Muscle layer of duodenum (tissue), 2 donors: ENCODE results near the gene C20orf173.

Source experiments
- H3K27ac ChIP-seq: one replicate; pipeline ENCODE4 v1.7.0; 2013; ENCODE audit warnings: mild to moderate bottlenecking, low read length
- H3K27me3 ChIP-seq: one replicate; pipeline ENCODE4 v1.7.0; 2013; ENCODE audit warnings: low read depth, mild to moderate bottlenecking, control low read depth, low read length
- H3K36me3 ChIP-seq, 2 donors: one replicate each; pipeline ENCODE4 v1.7.0; 2013; ENCODE audit warnings: low read length in 2 of 2, control low read depth in 1 of 2, mild to moderate bottlenecking in 1 of 2; ENCODE audit not compliant: insufficient read depth in 2 of 2, control insufficient read depth in 1 of 2
- H3K4me1 ChIP-seq, 2 donors: one replicate each; pipeline ENCODE4 v1.7.0; 2013; ENCODE audit warnings: low read length in 2 of 2, mild to moderate bottlenecking in 2 of 2, control low read depth in 1 of 2, moderate library complexity in 1 of 2; ENCODE audit not compliant: insufficient read depth in 2 of 2, control insufficient read depth in 1 of 2
- H3K4me3 ChIP-seq, 2 donors: one replicate each; pipeline ENCODE4 v1.7.0; 2013; ENCODE audit warnings: low read length in 2 of 2, low read depth in 1 of 2, mild to moderate bottlenecking in 1 of 2
- H3K9me3 ChIP-seq, 2 donors: one replicate each; pipeline ENCODE4 v1.7.0; 2013; ENCODE audit warnings: low read length in 2 of 2, control low read depth in 1 of 2, mild to moderate bottlenecking in 1 of 2; ENCODE audit not compliant: control insufficient read depth in 1 of 2
- donor health status: healthy.

C20orf173 gene

DNA sequence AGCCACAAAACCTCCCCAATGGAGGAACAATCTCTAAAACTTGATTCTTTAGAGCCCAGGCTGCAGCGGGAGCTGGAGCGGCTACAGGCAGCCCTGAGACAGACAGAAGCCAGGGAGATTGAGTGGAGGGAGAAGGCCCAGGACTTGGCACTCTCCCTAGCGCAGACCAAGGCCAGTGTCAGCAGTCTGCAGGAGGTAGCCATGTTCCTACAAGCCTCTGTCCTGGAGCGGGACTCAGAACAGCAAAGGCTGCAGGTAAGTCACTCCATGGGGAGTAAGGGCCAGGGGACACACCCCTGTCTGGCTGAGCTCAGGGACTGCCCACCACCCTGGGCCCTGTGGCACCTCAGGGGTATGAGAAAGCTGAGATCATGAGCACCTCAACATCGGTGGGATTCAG lies 24.7 kb downstream of the C20orf173 start:
- peaks cover 0 to 19% of the 10 kb centered on the region in 2 donors for H3K4me1 ChIP-seq
- H3K9me3 ChIP-seq = no peaks in the 10 kb centered on the region
- peaks cover 48 to 68% of the 10 kb centered on the region in 2 donors for H3K36me3 ChIP-seq
- H3K4me3 ChIP-seq = no peak overlapping the region
- no peak overlapping the region for H3K27ac ChIP-seq
- no peaks in the 10 kb centered on the region for H3K27me3 ChIP-seq

DNA sequence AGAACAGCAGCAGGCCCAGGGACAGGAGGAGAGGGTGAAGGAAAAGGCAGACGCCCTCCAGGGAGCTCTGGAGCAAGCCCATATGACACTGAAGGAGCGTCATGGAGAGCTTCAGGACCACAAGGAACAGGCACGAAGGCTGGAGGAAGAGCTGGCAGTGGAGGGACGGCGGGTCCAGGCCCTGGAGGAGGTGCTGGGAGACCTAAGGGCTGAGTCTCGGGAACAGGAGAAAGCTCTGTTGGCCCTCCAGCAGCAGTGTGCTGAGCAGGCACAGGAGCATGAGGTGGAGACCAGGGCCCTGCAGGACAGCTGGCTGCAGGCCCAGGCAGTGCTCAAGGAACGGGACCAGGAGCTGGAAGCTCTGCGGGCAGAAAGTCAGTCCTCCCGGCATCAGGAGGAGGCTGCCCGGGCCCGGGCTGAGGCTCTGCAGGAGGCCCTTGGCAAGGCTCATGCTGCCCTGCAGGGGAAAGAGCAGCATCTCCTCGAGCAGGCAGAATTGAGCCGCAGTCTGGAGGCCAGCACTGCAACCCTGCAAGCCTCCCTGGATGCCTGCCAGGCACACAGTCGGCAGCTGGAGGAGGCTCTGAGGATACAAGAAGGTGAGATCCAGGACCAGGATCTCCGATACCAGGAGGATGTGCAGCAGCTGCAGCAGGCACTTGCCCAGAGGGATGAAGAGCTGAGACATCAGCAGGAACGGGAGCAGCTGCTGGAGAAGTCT lies 25.5 kb downstream of the C20orf173 start:
- H3K4me3 ChIP-seq = no peak overlapping the region
- H3K27me3 ChIP-seq = no peaks in the 10 kb centered on the region
- H3K27ac ChIP-seq = no peak overlapping the region
- H3K36me3 ChIP-seq = peaks cover 50 to 67% of the 10 kb centered on the region in 2 donors
- H3K9me3 ChIP-seq = no peaks in the 10 kb centered on the region
- peaks cover 0 to 19% of the 10 kb centered on the region in 2 donors for H3K4me1 ChIP-seq

DNA sequence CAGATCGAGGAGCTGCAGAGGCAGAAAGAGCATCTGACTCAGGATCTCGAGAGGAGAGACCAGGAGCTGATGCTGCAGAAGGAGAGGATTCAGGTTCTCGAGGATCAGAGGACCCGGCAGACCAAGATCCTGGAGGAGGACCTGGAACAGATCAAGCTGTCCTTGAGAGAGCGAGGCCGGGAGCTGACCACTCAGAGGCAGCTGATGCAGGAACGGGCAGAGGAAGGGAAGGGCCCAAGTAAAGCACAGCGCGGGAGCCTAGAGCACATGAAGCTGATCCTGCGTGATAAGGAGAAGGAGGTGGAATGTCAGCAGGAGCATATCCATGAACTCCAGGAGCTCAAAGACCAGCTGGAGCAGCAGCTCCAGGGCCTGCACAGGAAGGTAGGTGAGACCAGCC lies 26.2 kb downstream of the C20orf173 start:
- Histone ChIP-seq H3K36me3 (peaks cover 55 to 65% of the 10 kb centered on the region in 2 donors), H3K27me3 (no peaks in the 10 kb centered on the region), H3K4me3 (no peak overlapping the region), H3K27ac (no peak overlapping the region), H3K9me3 (no peaks in the 10 kb centered on the region), H3K4me1 (peaks cover 0 to 19% of the 10 kb centered on the region in 2 donors)

DNA sequence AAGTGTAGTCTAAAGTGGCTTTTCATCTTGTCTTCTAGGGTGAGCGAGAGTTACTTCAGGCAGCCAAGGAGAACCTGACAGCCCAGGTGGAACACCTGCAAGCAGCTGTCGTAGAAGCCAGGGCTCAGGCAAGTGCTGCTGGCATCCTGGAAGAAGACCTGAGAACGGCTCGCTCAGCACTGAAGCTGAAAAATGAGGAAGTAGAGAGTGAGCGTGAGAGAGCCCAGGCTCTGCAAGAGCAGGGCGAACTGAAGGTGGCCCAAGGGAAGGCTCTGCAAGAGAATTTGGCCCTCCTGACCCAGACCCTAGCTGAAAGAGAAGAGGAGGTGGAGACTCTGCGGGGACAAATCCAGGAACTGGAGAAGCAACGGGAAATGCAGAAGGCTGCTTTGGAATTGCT lies 27.1 kb downstream of the C20orf173 start:
- no peak overlapping the region for H3K4me3 ChIP-seq
- no peak overlapping the region for H3K27ac ChIP-seq
- H3K4me1 ChIP-seq = peaks cover 0 to 20% of the 10 kb centered on the region in 2 donors
- H3K27me3 ChIP-seq = no peaks in the 10 kb centered on the region
- H3K36me3 ChIP-seq = peaks cover 55 to 63% of the 10 kb centered on the region in 2 donors
- H3K9me3 ChIP-seq = no peaks in the 10 kb centered on the region

- Histone ChIP-seq H3K4me1 (peaks cover 0 to 21% of the 10 kb centered on the region in 2 donors), H3K27me3 (no peaks in the 10 kb centered on the region), H3K36me3 (peaks cover 71 to 75% of the 10 kb centered on the region in 2 donors), H3K27ac (no peak overlapping the region), H3K9me3 (no peaks in the 10 kb centered on the region), H3K4me3 (no peak overlapping the region)
Measured at GRCh38 chr20:35499271-35499670, 30.2 kb downstream of the C20orf173 start.

DNA sequence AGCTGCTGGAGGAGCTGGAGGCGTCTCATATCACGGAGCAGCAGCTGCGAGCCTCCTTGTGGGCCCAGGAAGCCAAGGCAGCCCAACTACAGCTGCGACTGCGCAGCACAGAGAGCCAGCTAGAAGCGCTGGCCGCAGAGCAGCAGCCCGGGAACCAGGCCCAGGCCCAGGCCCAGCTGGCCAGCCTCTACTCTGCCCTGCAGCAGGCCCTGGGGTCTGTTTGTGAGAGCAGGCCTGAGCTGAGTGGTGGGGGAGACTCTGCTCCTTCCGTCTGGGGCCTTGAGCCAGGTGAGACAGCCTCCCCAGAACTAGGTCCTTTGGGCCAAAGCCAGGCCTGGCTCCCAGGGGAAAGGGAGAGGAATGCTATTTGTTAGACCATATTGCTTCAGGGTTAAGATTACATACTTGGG lies 31.7 kb downstream of the C20orf173 start:
- Histone ChIP-seq H3K9me3 (no peaks in the 10 kb centered on the region), H3K4me1 (peaks cover 0 to 8% of the 10 kb centered on the region in 2 donors), H3K27me3 (no peaks in the 10 kb centered on the region), H3K36me3 (peaks cover 73 to 75% of the 10 kb centered on the region in 2 donors), H3K4me3 (no peak overlapping the region), H3K27ac (no peak overlapping the region)

GRCh38 chr20:35497320-35497719 lies 32.1 kb downstream of the C20orf173 start:
- Histone ChIP-seq H3K27me3 (no peaks in the 10 kb centered on the region), H3K9me3 (no peaks in the 10 kb centered on the region), H3K27ac (peak overlapping the region; percentile 25), H3K4me1 (peaks cover 0 to 8% of the 10 kb centered on the region in 2 donors), H3K36me3 (peaks cover 70 to 73% of the 10 kb centered on the region in 2 donors), H3K4me3 (no peak overlapping the region)

DNA sequence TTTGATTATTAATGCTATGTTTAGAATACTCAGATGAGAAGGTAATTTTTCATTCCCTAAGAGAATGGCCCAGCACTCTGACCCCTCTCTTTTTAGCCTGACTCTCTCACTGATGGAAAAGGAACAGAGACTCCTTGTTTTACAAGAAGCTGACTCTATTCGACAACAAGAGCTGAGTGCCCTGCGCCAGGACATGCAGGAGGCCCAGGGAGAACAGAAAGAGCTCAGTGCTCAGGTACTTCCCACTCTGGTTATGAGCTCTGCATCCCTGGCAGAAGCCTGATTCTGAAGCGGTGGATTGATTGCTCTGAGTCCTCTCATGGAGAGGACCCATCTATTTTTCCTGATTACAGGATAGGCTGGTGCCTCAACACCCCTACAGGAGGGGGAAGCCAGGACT lies 33.0 kb downstream of the C20orf173 start:
- Histone ChIP-seq H3K9me3 (no peaks in the 10 kb centered on the region), H3K4me1 (peaks cover 0 to 8% of the 10 kb centered on the region in 2 donors), H3K27me3 (no peaks in the 10 kb centered on the region), H3K4me3 (no peak overlapping the region), H3K36me3 (peaks cover 64 to 73% of the 10 kb centered on the region in 2 donors), H3K27ac (no peak overlapping the region)

DNA sequence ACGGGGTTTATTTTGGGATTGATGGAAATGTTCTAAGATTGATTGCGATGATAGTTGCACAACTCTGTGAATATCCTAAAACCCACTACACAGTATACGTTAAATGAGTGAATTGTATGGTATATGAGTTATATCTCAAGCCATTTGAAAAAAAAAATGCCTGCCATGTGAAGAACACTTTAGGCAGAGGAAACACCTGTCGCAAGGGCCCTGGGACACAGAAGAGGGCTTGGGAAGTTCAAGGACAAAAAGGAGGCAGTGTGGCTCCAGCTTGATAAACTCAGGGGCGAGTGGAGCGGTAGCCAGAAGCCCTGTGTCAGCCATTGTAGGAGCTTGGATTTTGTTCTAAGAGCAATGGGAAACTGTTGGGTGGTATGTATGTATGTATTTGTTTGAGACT lies 37.1 kb downstream of the C20orf173 start:
- Histone ChIP-seq H3K4me3 (no peak overlapping the region), H3K9me3 (no peaks in the 10 kb centered on the region), H3K4me1 (peaks cover 0 to 8% of the 10 kb centered on the region in 2 donors), H3K27ac (no peak overlapping the region), H3K27me3 (no peaks in the 10 kb centered on the region), H3K36me3 (peaks cover 42 to 64% of the 10 kb centered on the region in 2 donors)

GRCh38 chr20:35491823-35492222 lies 37.6 kb downstream of the C20orf173 start:
- Histone ChIP-seq H3K9me3 (no peaks in the 10 kb centered on the region), H3K4me1 (peaks cover 0 to 2% of the 10 kb centered on the region in 2 donors), H3K36me3 (peaks cover 40 to 64% of the 10 kb centered on the region in 2 donors), H3K27me3 (no peaks in the 10 kb centered on the region), H3K27ac (no peak overlapping the region), H3K4me3 (no peak overlapping the region)

DNA sequence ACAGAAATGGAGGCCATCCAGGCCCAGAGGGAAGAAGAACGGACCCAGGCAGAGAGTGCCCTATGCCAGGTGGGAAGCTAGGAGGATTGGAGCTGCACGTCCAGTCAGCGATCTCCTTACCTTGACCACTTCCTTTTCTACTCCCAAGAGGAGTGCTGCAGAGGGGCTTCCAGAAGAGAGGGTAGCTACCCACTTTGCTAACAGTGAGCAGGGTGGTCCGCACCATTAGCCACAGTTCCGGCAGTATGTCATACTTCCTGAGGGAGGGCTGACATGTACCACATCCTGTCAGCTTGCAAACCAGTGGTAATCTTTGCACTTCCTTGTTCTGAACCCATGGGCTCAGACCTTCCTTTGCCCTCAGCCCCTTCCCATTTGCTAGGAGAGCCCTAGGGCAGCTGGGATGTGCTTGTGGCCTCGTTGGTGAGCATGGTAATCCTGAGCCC lies 38.7 kb downstream of the C20orf173 start:
- Histone ChIP-seq H3K36me3 (peaks cover 30 to 63% of the 10 kb centered on the region in 2 donors), H3K27ac (peak overlapping the region; percentile 47), H3K27me3 (no peaks in the 10 kb centered on the region), H3K4me1 (no peaks in the 10 kb centered on the region), H3K4me3 (peak overlapping the region; percentile 36 to 60), H3K9me3 (no peaks in the 10 kb centered on the region)

GRCh38 chr20:35489717-35490116 lies 39.7 kb downstream of the C20orf173 start:
- H3K4me3 ChIP-seq = no peak overlapping the region
- no peaks in the 10 kb centered on the region for H3K4me1 ChIP-seq
- no peak overlapping the region for H3K27ac ChIP-seq
- H3K9me3 ChIP-seq = no peaks in the 10 kb centered on the region
- H3K27me3 ChIP-seq = no peaks in the 10 kb centered on the region
- H3K36me3 ChIP-seq = peaks cover 21 to 60% of the 10 kb centered on the region in 2 donors
